H1 (cell line): ENCODE data around the gene TJP2. TPM values are rescaled to one million over a fixed set of nuclear protein-coding genes. Genes with fewer than 3 reads are reported as not detected.

Experiments
- CTCF ChIA-PET: fragments of 300-600 bp; sonication (Branson Sonifier 250); formaldehyde crosslinking; loops from one replicate; lab custom pipeline; 2021; ENCODE audit not compliant: partially characterized antibody; lab: Charles Lee
- POLR2A ChIA-PET: fragments of 300-600 bp; sonication (Branson Sonifier 250); formaldehyde crosslinking; loops from one replicate; lab custom pipeline; 2021; ENCODE audit warnings: inconsistent platforms; ENCODE audit not compliant: partially characterized antibody; lab: Charles Lee
- DNase-seq, 2 experiments: peaks; one replicate each; pipeline versions ENCODE4 v3.0.0 to v3.0.0-alpha.2; 2010 to 2022; ENCODE audit warnings: low spot score in 2 of 2, low read depth in 1 of 2, mixed read lengths in 1 of 2
- FAIRE-seq: peaks from 2 replicates; lab custom pipeline; 2011; peaks lifted over from hg19 to GRCh38; lab: Jason Lieb, UNC
- H2AFZ ChIP-seq: 2 replicates; pipeline ENCODE4 v1.8.1; 2012; ENCODE audit warnings: low read length, inconsistent platforms
- H2AK5ac ChIP-seq: 2 replicates; pipeline ENCODE4 v1.6.1; 2013; ENCODE audit warnings: low read depth, low read length
- H2BK120ac ChIP-seq: replicated peaks from 2 replicates; pipeline ENCODE3; 2013; ENCODE audit warnings: low read depth, low read length, inconsistent platforms
- H2BK12ac ChIP-seq: 2 replicates; pipeline ENCODE4 v1.6.1; 2013; ENCODE audit warnings: low read depth, low read length
- H2BK15ac ChIP-seq: 2 replicates; pipeline ENCODE4 v1.6.1; 2013; ENCODE audit warnings: low read length
- H2BK20ac ChIP-seq: 2 replicates; pipeline ENCODE4 v1.6.1; 2013; ENCODE audit warnings: low read length
- H2BK5ac ChIP-seq: 2 replicates; pipeline ENCODE4 v1.6.1; 2013; ENCODE audit warnings: low read depth, low read length
- H3K14ac ChIP-seq: 2 replicates; pipeline ENCODE4 v1.6.1; 2013; ENCODE audit warnings: inconsistent platforms; ENCODE audit not compliant: insufficient read length
- H3K18ac ChIP-seq: 2 replicates; pipeline ENCODE4 v1.6.1; 2013; ENCODE audit warnings: low read length; ENCODE audit errors: extremely low read depth
- H3K23ac ChIP-seq: 2 replicates; pipeline ENCODE4 v1.6.1; 2013; ENCODE audit warnings: inconsistent platforms; ENCODE audit not compliant: insufficient read length
- H3K23me2 ChIP-seq: 2 replicates; pipeline ENCODE4 v1.6.1; 2013; ENCODE audit warnings: low read depth, low read length
- H3K27ac ChIP-seq: 2 replicates; pipeline ENCODE4 v1.6.1; 2011; ENCODE audit warnings: low read depth, low read length, inconsistent platforms
- H3K27me3 ChIP-seq, 4 experiments: replicated peaks in 1 of 4; 1 replicate in 1 of 4; 2 replicates in 3 of 4; pipeline versions ENCODE4 v1.6.1 to v1.8.1; 2011 to 2013; ENCODE audit warnings: low read length in 3 of 4, mild to moderate bottlenecking in 3 of 4, inconsistent platforms in 2 of 4, mixed read lengths in 2 of 4, moderate library complexity in 1 of 4; ENCODE audit not compliant: control insufficient read depth in 3 of 4, insufficient read depth in 3 of 4; ENCODE audit errors: extremely low read depth in 1 of 4
- H3K36me3 ChIP-seq, 4 experiments: 2 replicates each; pipeline versions ENCODE4 v1.6.1 to v1.8.1; 2011 to 2013; ENCODE audit warnings: mild to moderate bottlenecking in 4 of 4, low read length in 3 of 4, moderate library complexity in 2 of 4, control low read depth in 1 of 4, inconsistent platforms in 1 of 4; ENCODE audit not compliant: insufficient read depth in 4 of 4, control insufficient read depth in 2 of 4
- H3K4ac ChIP-seq: replicated peaks from 2 replicates; pipeline ENCODE3; 2013; ENCODE audit warnings: low read length, low read depth, mixed read lengths, inconsistent platforms; ENCODE audit not compliant: insufficient read length
- H3K4me1 ChIP-seq, 4 experiments: replicated peaks in 1 of 4; 1 replicate in 1 of 4; 2 replicates in 3 of 4; pipeline versions ENCODE4 v1.6.1 to v1.8.1; 2011 to 2013; ENCODE audit warnings: low read length in 3 of 4, inconsistent platforms in 2 of 4, mixed read lengths in 1 of 4; ENCODE audit not compliant: insufficient read depth in 4 of 4, control insufficient read depth in 3 of 4
- H3K4me2 ChIP-seq, 2 experiments: 2 replicates each; pipeline versions ENCODE4 v1.6.1 to v1.8.1; 2011 to 2013; ENCODE audit warnings: low read depth in 2 of 2, low read length in 2 of 2, control low read depth in 1 of 2, inconsistent platforms in 1 of 2, mild to moderate bottlenecking in 1 of 2; ENCODE audit not compliant: insufficient read depth in 1 of 2
- H3K4me3 ChIP-seq, 4 experiments: fragments of 200-600, 300-600 bp in 1 of 4; sonication (generic), shearing (Covaris generic), sonication (Bioruptor Twin) in 1 of 4; 2 replicates each; pipeline versions ENCODE4 v1.5.1 to v1.8.1; 2011 to 2016; ENCODE audit warnings: low read length in 4 of 4, low read depth in 3 of 4, control low read depth in 2 of 4, inconsistent platforms in 2 of 4, mild to moderate bottlenecking in 2 of 4, mixed read lengths in 1 of 4, moderate library complexity in 1 of 4; ENCODE audit not compliant: insufficient read depth in 2 of 4; ENCODE audit errors: extremely low read depth in 1 of 4
- H3K56ac ChIP-seq: replicated peaks from 2 replicates; pipeline ENCODE3; 2013; ENCODE audit warnings: low read depth, mild to moderate bottlenecking, mixed read lengths, low read length, inconsistent platforms; ENCODE audit not compliant: insufficient read length
- H3K79me1 ChIP-seq: 2 replicates; pipeline ENCODE4 v1.6.1; 2013; ENCODE audit warnings: low read depth, low read length, control low read depth
- H3K79me2 ChIP-seq, 2 experiments: 2 replicates each; pipeline versions ENCODE4 v1.6.1 to v1.8.1; 2012 to 2013; ENCODE audit warnings: low read length in 2 of 2, mild to moderate bottlenecking in 2 of 2, inconsistent platforms in 1 of 2; ENCODE audit not compliant: insufficient read depth in 2 of 2, control insufficient read depth in 1 of 2
- H3K9ac ChIP-seq, 4 experiments: replicated peaks in 1 of 4; 1 replicate in 1 of 4; 2 replicates in 3 of 4; pipeline versions ENCODE4 v1.6.1 to v1.8.1; 2011 to 2013; ENCODE audit warnings: low read depth in 3 of 4, low read length in 3 of 4, control low read depth in 2 of 4, mild to moderate bottlenecking in 2 of 4, moderate library complexity in 2 of 4, inconsistent platforms in 1 of 4; ENCODE audit errors: extremely low read depth in 1 of 4
- H3K9me3 ChIP-seq, 2 experiments: 2 replicates each; pipeline versions ENCODE4 v1.6.1 to v1.8.1; 2012 to 2013; ENCODE audit warnings: mild to moderate bottlenecking in 2 of 2, moderate library complexity in 2 of 2, control low read depth in 1 of 2, inconsistent platforms in 1 of 2, low read depth in 1 of 2, low read length in 1 of 2, mixed read lengths in 1 of 2; ENCODE audit not compliant: insufficient read depth in 2 of 2
- H4K20me1 ChIP-seq, 2 experiments: replicated peaks in 1 of 2; 2 replicates each; pipeline versions ENCODE3 to v1.8.1; 2011 to 2013; ENCODE audit warnings: inconsistent platforms in 2 of 2, low read length in 2 of 2, mild to moderate bottlenecking in 1 of 2; ENCODE audit not compliant: insufficient read depth in 2 of 2, control insufficient read depth in 1 of 2
- H4K5ac ChIP-seq: 2 replicates; pipeline ENCODE4 v1.6.1; 2013; ENCODE audit warnings: low read length, low read depth, mixed read lengths, inconsistent platforms; ENCODE audit not compliant: insufficient read length
- H4K8ac ChIP-seq: 2 replicates; pipeline ENCODE4 v1.8.0; 2013; ENCODE audit warnings: mild to moderate bottlenecking, moderate library complexity, low read length, inconsistent platforms; ENCODE audit not compliant: insufficient read depth; ENCODE audit errors: extremely low read depth
- H4K91ac ChIP-seq: replicated peaks from 2 replicates; pipeline ENCODE3; 2013; ENCODE audit warnings: low read length, mixed read lengths, inconsistent platforms; ENCODE audit not compliant: insufficient read length
- BRCA1 ChIP-seq: IDR thresholded peaks from 2 replicates; pipeline ENCODE4 v1.6.1; 2012; ENCODE audit warnings: low read depth, low read length, improper control_type of control experiment
- SIX5 ChIP-seq: IDR thresholded peaks from 2 replicates; pipeline ENCODE4 v1.6.1; 2011; ENCODE audit warnings: mild to moderate bottlenecking, low read depth, low read length
- WGBS, 2 experiments: shearing (Covaris generic) in 1 of 2; methylation state at CpG; one replicate each; pipeline versions ENCODE4 v1.1.6 to v1.1.7; 2013 to 2015; ENCODE audit warnings: low lambda C conversion rate in 2 of 2, mixed read lengths in 2 of 2, inconsistent platforms in 1 of 2, low coverage in 1 of 2, missing lambda C conversion rate in 1 of 2; ENCODE audit not compliant: insufficient replicate concordance in 2 of 2, insufficient coverage in 1 of 2, insufficient read length in 1 of 2; ENCODE audit errors: extremely low coverage in 1 of 2, missing lambda C conversion rate in 1 of 2; 5-methylcytosine and 5-hydroxymethylcytosine counted together
- polyA plus RNA-seq, 7 experiments: library from polyadenylated mRNA; depleted of rRNA in 3 of 7; stranded (reverse) in 5 of 7; unstranded in 2 of 7; fragments of >200 nt in 5 of 7; fragments of 200-250 nt in 2 of 7; gene quantifications; 1 replicate in 5 of 7; 2 replicates in 1 of 7; 4 replicates in 1 of 7; pipeline versions ENCODE4 v1.2.1 to v1.2.3, GENCODE V29; 2011 to 2013; ENCODE audit warnings: missing spikeins in 2 of 7, mixed read lengths in 2 of 7
- total RNA-seq: library from RNA; stranded (reverse); fragmentation: NEBNext Ultra II Directional; extraction: Animal tissue kit (Norgen Biotek cat#: 25700); gene quantifications from 2 replicates; pipeline ENCODE4 v1.2.1, GENCODE V29; 2021

Gene TJP2
- total and polyA plus RNA-seq, 2 of the 8 experiments (the other 6 are each of a cell fraction or from before 2014, with no cell fraction given): 54.9 to 137 TPM

DNA sequence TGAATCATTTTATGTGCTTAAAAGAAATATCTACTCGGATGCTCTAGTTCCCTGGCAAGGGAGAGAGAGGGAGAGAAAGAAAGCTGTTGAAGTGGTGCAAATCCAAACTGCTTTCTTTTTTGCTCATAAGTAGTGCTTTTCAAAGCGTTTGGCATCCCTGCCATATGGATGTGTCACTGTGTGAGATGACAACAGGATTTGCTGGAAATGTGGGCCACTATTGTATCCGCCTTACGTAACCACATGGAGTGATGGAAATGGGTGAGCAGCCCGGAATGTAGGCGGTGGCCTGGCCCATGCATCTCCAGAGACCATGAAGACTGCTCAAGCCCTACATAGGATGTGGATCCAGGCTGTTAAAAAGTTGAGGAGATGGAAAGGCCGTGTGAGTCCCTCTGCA lies 30.8 kb downstream of the TJP2 start:
- Histone ChIP-seq H3K4me1 (peaks cover 6 to 27% (median 24%) of the 10 kb centered on the region in 4 experiments; a peak in 6 of 7 replicates), H4K91ac (no peak overlapping the region), H2BK120ac (no peak overlapping the region), H3K14ac (no peak overlapping the region), H3K4me3 (no peak overlapping the region), H2BK12ac (no peak overlapping the region), H3K18ac (no peak overlapping the region), H3K23ac (no peak overlapping the region), H2AFZ (no peak overlapping the region), H3K27me3 (no peaks in the 10 kb centered on the region), H3K79me1 (peaks cover 4% of the 10 kb centered on the region; the same call in 1 of the 2 replicates), H3K4me2 (no peak overlapping the region), H3K9me3 (no peaks in the 10 kb centered on the region), H3K4ac (no peak overlapping the region), H4K8ac (no peak overlapping the region), H4K20me1 (peaks cover 0 to 7% of the 10 kb centered on the region in 2 experiments), H3K9ac (no peak overlapping the region), H2AK5ac (no peak overlapping the region), H2BK20ac (no peak overlapping the region), H3K36me3 (no peaks in the 10 kb centered on the region), H3K23me2 (no peaks in the 10 kb centered on the region), H2BK5ac (0 out of 2 replicates have a peak overlapping the region, but pooled peaks have one; percentile 46), H3K79me2 (peaks cover 5 to 87% of the 10 kb centered on the region in 2 experiments), H3K56ac (no peak overlapping the region), H3K27ac (no peak overlapping the region), H2BK15ac (no peak overlapping the region), H4K5ac (no peak overlapping the region)
- DNase-seq (no peak), FAIRE-seq (no peak)
- TF ChIP-seq BRCA1: no peak
- TF ChIP-seq SIX5: no peak
- 83% methylated on average over 7 of the region's 7 CpGs; no CpG with 5 or more reads in 1 of the 2 experiments for WGBS, 2 experiments
- CTCF ChIA-PET: interaction anchor here (1.0 to 1.9 kb wide), 4 partner anchors 9 to 150 kb away, joined by 3 to 5 read pairs (median 4); no protein-coding TSS in a partner anchor
- POLR2A ChIA-PET: no interaction called here
